Kidney epithelial cell (primary cell): ENCODE data around the gene ANKS1B. TPM values are rescaled to one million over a fixed set of nuclear protein-coding genes. Genes with fewer than 3 reads are reported as not detected.

Source experiments
- DNase-seq: peaks from one replicate; pipeline ENCODE4 v3.0.0-alpha.2; 2010; ENCODE audit warnings: low read depth
- H3K27me3 ChIP-seq: 2 replicates; pipeline ENCODE4 v1.6.0; 2011; ENCODE audit warnings: low read length; ENCODE audit not compliant: control insufficient read depth, insufficient read depth
- H3K36me3 ChIP-seq: 2 replicates; pipeline ENCODE4 v1.5.1; 2011; ENCODE audit warnings: low read length; ENCODE audit not compliant: control insufficient read depth, insufficient read depth
- H3K4me3 ChIP-seq: 2 replicates; pipeline ENCODE4 v1.5.1; 2011; ENCODE audit warnings: low read depth, mild to moderate bottlenecking, control low read depth, low read length
- total RNA-seq: library from RNA; depleted of rRNA; stranded (reverse); fragments of >200 nt; gene quantifications from 2 replicates; pipeline ENCODE4 v1.2.3, GENCODE V29; 2015
- TF ChIP-seq, protein P1 (sequence below): IDR thresholded peaks from 2 replicates; pipeline ENCODE4 v1.5.1; 2011; ENCODE audit warnings: mild to moderate bottlenecking, moderate library complexity, low read length, control low read depth, inconsistent platforms; ENCODE audit not compliant: insufficient read depth, poor library complexity, severe bottlenecking

Gene ANKS1B
- total RNA-seq, 1 donor from 2014 or later, result 0.13 TPM

- DNase-seq, result no peak
- no peaks in the 10 kb centered on the region for H3K36me3 ChIP-seq
- H3K4me3 ChIP-seq, result no peak overlapping the region
- TF ChIP-seq, protein P1, sequence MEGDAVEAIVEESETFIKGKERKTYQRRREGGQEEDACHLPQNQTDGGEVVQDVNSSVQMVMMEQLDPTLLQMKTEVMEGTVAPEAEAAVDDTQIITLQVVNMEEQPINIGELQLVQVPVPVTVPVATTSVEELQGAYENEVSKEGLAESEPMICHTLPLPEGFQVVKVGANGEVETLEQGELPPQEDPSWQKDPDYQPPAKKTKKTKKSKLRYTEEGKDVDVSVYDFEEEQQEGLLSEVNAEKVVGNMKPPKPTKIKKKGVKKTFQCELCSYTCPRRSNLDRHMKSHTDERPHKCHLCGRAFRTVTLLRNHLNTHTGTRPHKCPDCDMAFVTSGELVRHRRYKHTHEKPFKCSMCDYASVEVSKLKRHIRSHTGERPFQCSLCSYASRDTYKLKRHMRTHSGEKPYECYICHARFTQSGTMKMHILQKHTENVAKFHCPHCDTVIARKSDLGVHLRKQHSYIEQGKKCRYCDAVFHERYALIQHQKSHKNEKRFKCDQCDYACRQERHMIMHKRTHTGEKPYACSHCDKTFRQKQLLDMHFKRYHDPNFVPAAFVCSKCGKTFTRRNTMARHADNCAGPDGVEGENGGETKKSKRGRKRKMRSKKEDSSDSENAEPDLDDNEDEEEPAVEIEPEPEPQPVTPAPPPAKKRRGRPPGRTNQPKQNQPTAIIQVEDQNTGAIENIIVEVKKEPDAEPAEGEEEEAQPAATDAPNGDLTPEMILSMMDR, result no peak
- H3K27me3 ChIP-seq, result no peaks in the 10 kb centered on the region
Observed at GRCh38 chr12:99146730-99147129, 838.0 kb downstream of the ANKS1B start.

- Histone ChIP-seq H3K27me3 (no peaks in the 10 kb centered on the region), H3K36me3 (no peaks in the 10 kb centered on the region), H3K4me3 (no peak overlapping the region)
- no peak for DNase-seq
- TF ChIP-seq, protein P1, result no peak
Observed at GRCh38 chr12:99146185-99146584, 838.6 kb downstream of the ANKS1B start.

DNA sequence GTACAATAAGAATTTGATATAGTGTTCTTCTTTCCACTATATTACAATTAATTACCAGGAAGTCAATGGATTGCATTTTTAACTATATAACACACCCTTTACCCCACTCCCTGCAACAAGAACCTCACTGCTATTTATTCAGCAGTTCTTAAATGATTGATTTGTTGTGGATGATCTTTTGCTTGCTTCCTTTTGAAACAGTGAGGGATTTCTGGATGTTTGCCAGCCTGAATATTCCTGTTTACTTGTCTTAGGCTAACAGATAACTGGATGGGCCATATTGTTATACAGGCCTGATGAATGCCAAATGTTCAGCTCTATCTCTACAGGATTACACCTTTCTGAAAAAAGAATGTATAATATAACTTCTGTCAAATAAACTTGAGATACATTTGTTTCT lies 842.1 kb downstream of the ANKS1B start:
- no peaks in the 10 kb centered on the region for H3K36me3 ChIP-seq
- TF ChIP-seq, protein P1, result no peak
- no peaks in the 10 kb centered on the region for H3K27me3 ChIP-seq
- no peak for DNase-seq
- no peak overlapping the region for H3K4me3 ChIP-seq

- Histone ChIP-seq H3K4me3 (no peak overlapping the region), H3K36me3 (no peaks in the 10 kb centered on the region), H3K27me3 (no peaks in the 10 kb centered on the region)
- DNase-seq, result no peak
- TF ChIP-seq, protein P1, result no peak
Observed at GRCh38 chr12:99140017-99140720, 844.6 kb downstream of the ANKS1B start.

GRCh38 chr12:99138393-99138792 lies 846.3 kb downstream of the ANKS1B start:
- Histone ChIP-seq H3K4me3 (no peak overlapping the region), H3K27me3 (no peaks in the 10 kb centered on the region), H3K36me3 (no peaks in the 10 kb centered on the region)
- DNase-seq, result no peak
- TF ChIP-seq, protein P1, result no peak
